WERI-Rb-1 (cell line): Measurements from ENCODE around the gene NSUN6.

Experiments
- DNase-seq: peaks from one replicate; pipeline ENCODE4 v3.0.0-alpha.2; 2020
- H3K27ac ChIP-seq: fragments of 250-450 bp; sonication (Bioruptor Pico); 2 replicates; pipeline ENCODE4 v1.5.1; 2020; ENCODE audit warnings: mild to moderate bottlenecking, moderate library complexity
- H3K27me3 ChIP-seq: fragments of 250-450 bp; sonication (Bioruptor Pico); 2 replicates; pipeline ENCODE4 v1.5.1; 2021; ENCODE audit warnings: mild to moderate bottlenecking, low read depth, moderate library complexity; ENCODE audit not compliant: insufficient read depth, severe bottlenecking
- H3K36me3 ChIP-seq: fragments of 250-450 bp; sonication (Bioruptor Pico); 2 replicates; pipeline ENCODE4 v1.5.1; 2020; ENCODE audit warnings: mild to moderate bottlenecking, moderate library complexity
- H3K4me3 ChIP-seq: 2 replicates; pipeline ENCODE4 v1.5.1; 2011; ENCODE audit warnings: low read depth, mild to moderate bottlenecking, control low read depth, low read length
- H3K9me3 ChIP-seq: fragments of 250-450 bp; sonication (Bioruptor Pico); 2 replicates; pipeline ENCODE4 v1.5.1; 2021; ENCODE audit warnings: mild to moderate bottlenecking, moderate library complexity; ENCODE audit not compliant: severe bottlenecking
- CTCF ChIP-seq: IDR thresholded peaks from 2 replicates; pipeline ENCODE4 v1.5.1; 2011; ENCODE audit warnings: low read depth, mild to moderate bottlenecking, control low read depth, inconsistent platforms, low read length

NSUN6 gene

DNA sequence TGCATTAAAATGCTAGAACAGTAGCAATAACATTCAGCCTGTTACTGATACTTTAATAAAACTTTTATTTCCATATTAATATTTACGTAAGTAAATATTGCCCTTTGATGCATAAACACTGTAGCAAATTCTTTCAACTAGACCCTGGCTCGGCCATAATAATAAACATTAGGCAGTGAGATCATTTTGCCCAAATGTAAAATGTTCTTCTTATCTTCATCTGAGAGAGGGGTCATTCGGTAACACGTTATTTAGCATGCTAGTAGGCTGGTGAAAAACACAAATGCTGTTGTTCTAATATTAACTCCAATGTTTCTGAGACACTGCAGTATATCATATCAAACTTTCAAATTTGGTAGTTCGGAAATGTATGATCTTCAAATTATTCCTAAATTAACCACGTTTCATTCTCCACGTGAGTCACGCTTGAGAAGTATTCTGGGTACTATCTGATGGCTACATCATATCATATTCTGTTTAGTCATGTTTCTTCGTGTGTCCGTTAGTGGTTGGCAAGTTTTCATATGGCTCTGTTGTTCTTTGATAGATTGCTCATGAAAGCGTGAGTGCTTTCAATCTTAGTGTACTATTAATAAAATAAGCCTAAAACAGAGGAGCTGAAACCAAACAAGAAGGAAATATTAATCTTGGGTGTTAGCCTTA lies 145.8 kb downstream of the NSUN6 start:
- Histone ChIP-seq H3K9me3 (no peaks in the 10 kb centered on the region), H3K36me3 (no peaks in the 10 kb centered on the region), H3K4me3 (no peak overlapping the region), H3K27me3 (no peaks in the 10 kb centered on the region), H3K27ac (no peak overlapping the region)
- no peak for TF ChIP-seq CTCF
- no peak for DNase-seq

DNA sequence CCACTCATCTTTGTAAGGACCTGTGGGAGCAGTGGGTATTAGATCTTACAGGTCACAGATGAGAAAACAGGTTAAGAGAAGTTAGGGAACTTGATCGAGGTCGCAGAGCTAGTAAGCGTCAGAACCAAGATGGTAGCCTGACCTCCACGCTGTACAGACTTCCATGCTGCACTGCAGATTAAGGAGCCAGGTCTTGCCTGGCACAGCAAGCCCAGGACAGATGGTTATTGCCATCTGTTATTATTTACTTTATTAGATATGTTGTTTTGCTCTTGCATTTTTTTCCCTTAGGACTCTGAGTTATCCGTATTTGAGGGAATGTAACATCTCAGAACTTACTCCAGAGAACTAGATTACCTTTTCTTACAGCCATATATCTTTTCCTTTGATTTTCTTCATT lies 147.2 kb downstream of the NSUN6 start:
- TF ChIP-seq CTCF = no peak
- Histone ChIP-seq H3K36me3 (no peaks in the 10 kb centered on the region), H3K4me3 (no peak overlapping the region), H3K27ac (no peak overlapping the region), H3K27me3 (no peaks in the 10 kb centered on the region), H3K9me3 (no peaks in the 10 kb centered on the region)
- no peak for DNase-seq

- no peaks in the 10 kb centered on the region for H3K36me3 ChIP-seq
- no peak for DNase-seq
- no peaks in the 10 kb centered on the region for H3K27me3 ChIP-seq
- H3K4me3 ChIP-seq = peak overlapping the region; percentile 25
- peak overlapping the region; percentile 36 for H3K27ac ChIP-seq
- H3K9me3 ChIP-seq = no peaks in the 10 kb centered on the region
- no peak for TF ChIP-seq CTCF
Observed at GRCh38 chr10:18501629-18502028, 149.8 kb downstream of the NSUN6 start.

DNA sequence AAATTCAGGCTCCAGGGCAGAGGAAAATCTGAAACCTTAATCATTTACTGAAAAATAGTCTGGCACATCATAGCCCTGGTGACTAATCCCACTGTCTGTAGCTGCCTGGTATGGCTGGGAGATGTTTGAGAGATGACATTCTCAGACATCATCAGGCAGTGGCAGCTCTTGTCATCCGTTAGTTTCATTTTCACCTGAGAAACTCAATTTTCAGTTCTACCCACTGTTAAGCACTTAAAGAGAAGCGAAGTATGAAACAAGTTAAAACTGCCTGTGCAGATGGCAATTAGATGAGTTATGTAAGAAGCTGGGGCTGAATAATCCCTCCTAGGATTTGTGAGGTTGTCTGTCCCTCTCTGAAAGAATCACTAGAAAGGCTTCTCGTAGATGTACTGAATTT lies 150.2 kb downstream of the NSUN6 start:
- DNase-seq = no peak
- Histone ChIP-seq H3K4me3 (peak overlapping the region; percentile 25), H3K27me3 (no peaks in the 10 kb centered on the region), H3K36me3 (no peaks in the 10 kb centered on the region), H3K27ac (peak overlapping the region; percentile 36), H3K9me3 (no peaks in the 10 kb centered on the region)
- TF ChIP-seq CTCF = no peak

GRCh38 chr10:18500576-18500975 lies 150.8 kb downstream of the NSUN6 start:
- TF ChIP-seq CTCF = no peak
- Histone ChIP-seq H3K27me3 (no peaks in the 10 kb centered on the region), H3K9me3 (no peaks in the 10 kb centered on the region), H3K27ac (no peak overlapping the region), H3K36me3 (no peaks in the 10 kb centered on the region), H3K4me3 (no peak overlapping the region)
- no peak for DNase-seq

- no peak overlapping the region for H3K4me3 ChIP-seq
- no peak for TF ChIP-seq CTCF
- DNase-seq = no peak
- no peaks in the 10 kb centered on the region for H3K36me3 ChIP-seq
- no peaks in the 10 kb centered on the region for H3K9me3 ChIP-seq
- no peaks in the 10 kb centered on the region for H3K27me3 ChIP-seq
- no peak overlapping the region for H3K27ac ChIP-seq
Observed at GRCh38 chr10:18498998-18499397, 152.4 kb downstream of the NSUN6 start.
